ENCODE measurements around the gene EMID1. TPM values are rescaled to one million over a fixed set of nuclear protein-coding genes. Genes with fewer than 3 reads are reported as not detected.

Gene EMID1
- under 1 TPM in 1 of 2 donors, not detected in 1; 0.14 TPM for total RNA-seq

DNA sequence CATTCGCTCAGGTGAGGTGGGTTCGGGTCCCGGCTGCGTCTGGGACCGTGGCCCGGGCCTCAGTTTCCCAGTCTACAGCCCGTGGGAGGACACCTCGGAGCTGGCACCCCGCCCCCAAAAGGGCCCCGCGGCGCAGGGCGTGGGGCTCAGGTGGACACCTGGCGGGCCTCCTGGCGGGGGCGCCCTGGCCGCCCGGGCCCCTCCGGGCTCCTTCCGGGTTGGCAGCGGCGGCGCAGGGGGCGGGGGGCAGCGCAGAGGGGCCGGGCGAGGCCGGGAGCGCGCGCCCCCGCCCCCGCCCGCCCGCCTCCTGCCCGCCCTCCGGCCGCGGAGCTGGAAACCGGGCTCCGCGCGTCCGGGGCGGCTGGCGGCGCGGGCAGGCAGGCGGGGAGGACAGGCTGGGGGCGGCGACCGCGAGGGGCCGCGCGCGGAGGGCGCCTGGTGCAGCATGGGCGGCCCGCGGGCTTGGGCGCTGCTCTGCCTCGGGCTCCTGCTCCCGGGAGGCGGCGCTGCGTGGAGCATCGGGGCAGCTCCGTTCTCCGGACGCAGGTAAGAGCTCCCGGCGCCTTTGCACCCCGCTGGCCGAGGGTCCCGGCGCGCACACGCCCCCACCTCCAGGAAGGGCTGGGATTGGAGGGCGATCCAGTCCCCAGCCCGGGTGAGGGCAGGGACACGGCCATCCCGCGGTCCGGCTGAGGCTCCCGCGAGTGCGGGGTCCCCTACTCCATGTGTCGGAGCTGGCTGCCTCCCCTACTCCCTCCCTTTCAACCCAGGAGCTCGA is at the start of gene EMID1:
Gene EMID1 (plus strand): TSS at position 303 of the 778 bp plus-strand sequence. CDS start 143 bp downstream, at position 446.
- DNase-seq (peak; percentile 33 to 40), ATAC-seq (replicated peaks in 1 of 2) (peak; percentile 12 to 28)
- Mint-ChIP-seq H3K27me3 (ENCODE audit: low read depth) (peaks cover 49% of the 10 kb centered on the region), H3K27ac (no peak within 1 kb of the TSS), H3K36me3 (ENCODE audit: insufficient read depth in 2 of 2) (no peaks in the 10 kb centered on the region), H3K9me3 (no peaks in the 10 kb centered on the region), H3K4me3 (peak within 1 kb of the TSS; percentile 64), H3K4me1 (ENCODE audit: low read depth) (peaks cover 32% of the 10 kb centered on the region)

DNA sequence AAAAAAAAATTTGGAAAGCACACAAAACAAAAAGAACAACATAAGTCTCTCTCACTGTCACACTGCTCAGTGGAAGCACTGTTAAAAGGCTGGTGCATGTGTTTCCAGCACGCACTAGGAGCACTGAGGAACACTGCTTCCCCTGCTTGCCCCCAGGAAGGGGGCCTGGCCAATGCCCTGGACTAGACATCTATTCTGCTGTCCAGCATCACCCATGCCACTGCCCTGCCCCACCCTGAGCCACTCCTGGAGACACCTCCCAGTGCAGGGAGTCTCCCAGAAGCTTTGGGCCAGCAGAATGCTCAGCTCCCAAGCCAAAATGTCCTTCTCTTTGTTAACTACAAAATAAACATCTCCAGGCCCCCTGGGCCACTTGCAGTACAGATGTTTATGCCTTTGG is 49.7 kb upstream of the EMID1 start:
- DNase-seq (no peak), ATAC-seq (replicated peaks in 1 of 2) (no peak)
- Mint-ChIP-seq H3K4me1 (ENCODE audit: low read depth) (peaks cover 13% of the 10 kb centered on the region), H3K4me3 (peak overlapping the region in 1 of 2 donors; percentile 39), H3K27ac (no peak overlapping the region), H3K9me3 (no peaks in the 10 kb centered on the region), H3K36me3 (ENCODE audit: insufficient read depth in 2 of 2) (no peaks in the 10 kb centered on the region), H3K27me3 (ENCODE audit: low read depth) (peaks cover 45% of the 10 kb centered on the region)

GRCh38 chr22:29156507-29156906 is 49.2 kb upstream of the EMID1 start:
- no peak overlapping the region for H3K27ac Mint-ChIP-seq
- H3K4me3 Mint-ChIP-seq = no peak overlapping the region
- H3K27me3 Mint-ChIP-seq (ENCODE audit: low read depth) = peaks cover 49% of the 10 kb centered on the region
- DNase-seq (no peak), ATAC-seq (replicated peaks in 1 of 2) (no peak)
- no peaks in the 10 kb centered on the region for H3K36me3 Mint-ChIP-seq (ENCODE audit: insufficient read depth in 2 of 2)
- peaks cover 14% of the 10 kb centered on the region for H3K4me1 Mint-ChIP-seq (ENCODE audit: low read depth)
- no peaks in the 10 kb centered on the region for H3K9me3 Mint-ChIP-seq

DNA sequence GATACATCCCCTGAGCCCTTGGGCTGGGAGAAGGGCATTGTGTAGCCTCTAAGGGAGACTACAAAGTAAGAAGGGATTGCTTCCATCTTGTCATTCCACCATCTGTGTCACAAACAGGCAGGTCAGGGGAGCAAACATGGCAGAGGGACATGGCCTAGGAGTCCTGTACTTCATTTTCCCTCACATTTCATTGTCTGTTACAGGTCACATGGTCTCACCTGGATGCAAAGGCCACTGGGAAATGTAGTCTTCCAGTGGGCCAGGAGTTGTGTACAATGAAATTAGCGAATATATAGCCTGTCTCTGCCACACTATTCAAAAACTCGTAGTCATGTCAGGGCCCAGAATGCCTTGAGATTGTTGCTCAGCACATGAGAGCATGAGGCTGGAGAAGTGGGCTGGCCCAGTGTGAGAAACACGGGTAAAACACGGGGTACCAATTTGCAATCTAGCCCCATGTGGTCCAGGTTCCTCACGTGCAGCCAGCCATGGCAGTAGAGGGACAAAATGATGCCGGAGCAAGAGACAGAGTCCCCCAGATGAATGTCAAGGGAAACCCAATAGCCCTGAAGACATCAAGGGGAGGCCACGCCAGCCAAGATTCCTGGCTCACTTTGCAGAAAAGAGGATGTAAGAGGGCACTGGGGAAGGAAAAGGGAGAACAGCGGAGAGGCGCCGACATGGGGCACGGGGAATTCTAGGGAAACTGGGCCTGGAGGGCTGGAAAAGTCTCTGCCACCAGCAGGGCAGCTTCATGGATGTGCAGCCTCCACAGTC is 47.7 kb upstream of the EMID1 start:
- DNase-seq = no peak
- no peak overlapping the region for H3K4me3 Mint-ChIP-seq
- H3K27me3 Mint-ChIP-seq (ENCODE audit: low read depth) = peaks cover 41% of the 10 kb centered on the region
- no peak overlapping the region for H3K27ac Mint-ChIP-seq
- peaks cover 14% of the 10 kb centered on the region for H3K4me1 Mint-ChIP-seq (ENCODE audit: low read depth)
- H3K9me3 Mint-ChIP-seq = no peaks in the 10 kb centered on the region
- H3K36me3 Mint-ChIP-seq (ENCODE audit: insufficient read depth in 2 of 2) = no peaks in the 10 kb centered on the region
- ATAC-seq (replicated peaks in 1 of 2) = no peak

GRCh38 chr22:29158546-29158945 is 47.1 kb upstream of the EMID1 start:
- H3K4me1 Mint-ChIP-seq (ENCODE audit: low read depth) = peaks cover 18% of the 10 kb centered on the region
- no peak overlapping the region for H3K27ac Mint-ChIP-seq
- ATAC-seq (replicated peaks in 1 of 2) = no peak
- H3K4me3 Mint-ChIP-seq = no peak overlapping the region
- no peaks in the 10 kb centered on the region for H3K36me3 Mint-ChIP-seq (ENCODE audit: insufficient read depth in 2 of 2)
- H3K9me3 Mint-ChIP-seq = no peaks in the 10 kb centered on the region
- DNase-seq = no peak
- peaks cover 36% of the 10 kb centered on the region for H3K27me3 Mint-ChIP-seq (ENCODE audit: low read depth)

DNA sequence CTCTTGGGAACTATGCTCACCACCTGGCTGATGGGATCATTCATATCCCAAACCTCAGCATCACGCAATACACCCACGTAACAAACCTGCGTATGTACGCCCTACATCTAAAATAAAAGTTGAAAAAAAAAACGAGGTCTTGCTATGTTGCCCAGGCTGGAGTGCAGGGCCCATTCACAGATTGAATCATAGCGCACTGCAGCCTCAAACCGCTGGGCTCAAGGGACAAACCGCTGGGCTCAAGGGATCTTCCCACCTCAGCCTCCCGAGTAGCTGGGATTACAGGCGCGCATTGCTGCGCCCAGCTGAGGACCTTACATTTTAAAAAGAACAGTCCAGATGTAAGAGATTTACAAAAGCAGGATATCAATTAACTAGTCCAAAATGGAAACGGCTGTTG is 41.9 kb upstream of the EMID1 start:
- Mint-ChIP-seq H3K36me3 (ENCODE audit: insufficient read depth in 2 of 2) (no peaks in the 10 kb centered on the region), H3K4me1 (ENCODE audit: low read depth) (peaks cover 39% of the 10 kb centered on the region), H3K27ac (no peak overlapping the region), H3K4me3 (no peak overlapping the region), H3K27me3 (ENCODE audit: low read depth) (peaks cover 48% of the 10 kb centered on the region), H3K9me3 (no peaks in the 10 kb centered on the region)
- DNase-seq (no peak), ATAC-seq (replicated peaks in 1 of 2) (no peak)

DNA sequence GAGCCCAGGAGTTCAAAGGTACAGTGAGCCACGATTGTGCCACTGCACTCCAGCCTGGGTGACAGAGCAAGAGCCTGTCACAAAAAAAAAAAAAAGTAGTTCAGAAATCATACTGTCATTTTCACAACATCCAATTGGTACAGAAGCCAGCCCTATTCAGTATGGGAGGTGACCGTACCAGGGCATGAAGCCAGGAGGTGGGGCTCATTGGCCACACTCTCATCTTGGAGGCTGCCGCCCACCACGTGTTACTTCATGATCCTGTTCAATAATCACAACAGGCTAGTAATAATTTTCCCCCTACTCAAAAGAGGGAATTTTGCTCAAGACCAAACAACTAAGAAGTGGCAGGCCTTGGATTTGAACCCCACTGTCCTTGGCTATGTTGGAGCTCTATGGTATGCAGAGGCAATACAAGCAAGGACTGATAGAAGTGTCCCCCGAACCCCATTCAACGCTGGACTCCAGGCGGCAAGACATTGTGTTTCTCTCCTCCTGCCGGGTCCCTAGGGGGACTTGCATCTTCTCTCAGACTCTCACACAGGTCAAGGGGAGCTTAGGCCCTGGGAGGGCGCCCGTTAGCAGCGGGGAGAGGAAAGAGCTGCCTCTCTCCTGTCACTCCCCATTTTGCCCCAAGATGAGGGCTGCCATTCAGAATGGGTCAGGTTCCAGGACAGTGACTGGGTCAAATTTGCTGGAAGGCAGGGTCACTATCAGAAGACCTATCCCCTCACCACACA is 40.2 kb upstream of the EMID1 start:
- no peaks in the 10 kb centered on the region for H3K9me3 Mint-ChIP-seq
- peaks cover 39% of the 10 kb centered on the region for H3K4me1 Mint-ChIP-seq (ENCODE audit: low read depth)
- no peaks in the 10 kb centered on the region for H3K36me3 Mint-ChIP-seq (ENCODE audit: insufficient read depth in 2 of 2)
- ATAC-seq (replicated peaks in 1 of 2) (no peak), DNase-seq (no peak)
- H3K27ac Mint-ChIP-seq = no peak overlapping the region
- peaks cover 45% of the 10 kb centered on the region for H3K27me3 Mint-ChIP-seq (ENCODE audit: low read depth)
- H3K4me3 Mint-ChIP-seq = no peak overlapping the region

- DNase-seq (no peak), ATAC-seq (replicated peaks in 1 of 2) (no peak)
- Mint-ChIP-seq H3K4me1 (ENCODE audit: low read depth) (peaks cover 32% of the 10 kb centered on the region), H3K27ac (no peak overlapping the region), H3K36me3 (ENCODE audit: insufficient read depth in 2 of 2) (no peaks in the 10 kb centered on the region), H3K27me3 (ENCODE audit: low read depth) (peaks cover 45% of the 10 kb centered on the region), H3K4me3 (peak overlapping the region in 1 of 2 donors; percentile 6), H3K9me3 (no peaks in the 10 kb centered on the region)
These were observed 39.5 kb upstream of the EMID1 start for GRCh38 chr22:29166180-29166579.

GRCh38 chr22:29167032-29167911 is 38.4 kb upstream of the EMID1 start:
- Mint-ChIP-seq H3K27me3 (ENCODE audit: low read depth) (peaks cover 51% of the 10 kb centered on the region), H3K36me3 (ENCODE audit: insufficient read depth in 2 of 2) (no peaks in the 10 kb centered on the region), H3K4me3 (peak overlapping the region; percentile 59 to 73), H3K27ac (peak overlapping the region; percentile 25), H3K4me1 (ENCODE audit: low read depth) (peaks cover 32% of the 10 kb centered on the region), H3K9me3 (peaks cover 0 to 2% of the 10 kb centered on the region in 2 donors)
- ATAC-seq (replicated peaks in 1 of 2) (peak; percentile 94), DNase-seq (peak; percentile 70 to 78)

DNA sequence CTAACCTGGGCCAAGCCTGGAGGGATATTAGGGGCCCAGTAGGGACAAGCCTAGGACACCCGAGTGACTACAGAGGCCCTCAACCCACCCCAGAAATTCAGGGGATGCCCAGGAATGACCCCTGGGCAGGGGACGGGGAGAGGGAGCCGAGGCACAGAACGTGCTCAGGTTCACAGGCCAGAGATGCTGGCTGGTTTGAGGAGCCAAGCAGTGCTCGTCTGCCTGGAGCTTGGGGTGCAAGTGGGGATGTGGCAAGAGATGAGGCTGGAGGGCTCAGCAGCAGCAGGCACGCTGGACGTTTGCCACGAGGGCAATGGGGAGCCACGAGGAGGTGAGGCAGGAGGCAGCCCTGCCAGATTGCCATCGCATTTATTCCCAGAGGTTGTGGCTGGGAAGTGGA is 34.0 kb upstream of the EMID1 start:
- Mint-ChIP-seq H3K9me3 (peaks cover 7 to 18% of the 10 kb centered on the region in 2 donors), H3K36me3 (ENCODE audit: insufficient read depth in 2 of 2) (peaks cover 8 to 14% of the 10 kb centered on the region in 2 donors), H3K4me1 (ENCODE audit: low read depth) (peaks cover 18% of the 10 kb centered on the region), H3K4me3 (no peak overlapping the region), H3K27me3 (ENCODE audit: low read depth) (peaks cover 46% of the 10 kb centered on the region), H3K27ac (no peak overlapping the region)
- no peak for ATAC-seq (replicated peaks in 1 of 2)
- no peak for DNase-seq

DNA sequence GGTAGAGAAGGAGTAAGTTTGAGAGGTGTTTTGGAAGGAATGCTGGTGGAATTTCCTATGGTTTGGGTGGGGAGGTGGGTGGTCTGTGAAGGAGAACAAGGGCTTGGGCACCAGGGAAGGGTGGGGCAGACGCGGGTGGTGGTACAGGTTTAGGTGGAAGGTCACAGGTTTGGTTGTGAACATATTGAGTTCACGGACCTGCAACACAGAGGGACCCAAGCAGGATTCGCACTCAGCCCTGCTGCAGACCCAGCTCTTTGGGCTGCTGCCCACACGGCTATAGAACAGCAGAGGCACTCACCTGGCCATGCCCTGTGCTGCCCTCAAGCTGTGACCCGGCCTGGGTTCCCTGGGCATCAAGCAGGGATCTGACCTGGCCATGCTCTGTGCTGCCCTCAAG is 33.5 kb upstream of the EMID1 start:
- H3K27me3 Mint-ChIP-seq (ENCODE audit: low read depth) = peaks cover 48% of the 10 kb centered on the region
- H3K4me1 Mint-ChIP-seq (ENCODE audit: low read depth) = peaks cover 13% of the 10 kb centered on the region
- no peak for ATAC-seq (replicated peaks in 1 of 2)
- peaks cover 7 to 18% of the 10 kb centered on the region in 2 donors for H3K9me3 Mint-ChIP-seq
- H3K36me3 Mint-ChIP-seq (ENCODE audit: insufficient read depth in 2 of 2) = peaks cover 8 to 14% of the 10 kb centered on the region in 2 donors
- no peak overlapping the region for H3K27ac Mint-ChIP-seq
- no peak overlapping the region for H3K4me3 Mint-ChIP-seq
- no peak for DNase-seq

- Mint-ChIP-seq H3K9me3 (peaks cover 7 to 18% of the 10 kb centered on the region in 2 donors), H3K27ac (no peak overlapping the region), H3K36me3 (ENCODE audit: insufficient read depth in 2 of 2) (peaks cover 8 to 14% of the 10 kb centered on the region in 2 donors), H3K27me3 (ENCODE audit: low read depth) (peaks cover 37% of the 10 kb centered on the region), H3K4me1 (ENCODE audit: low read depth) (no peaks in the 10 kb centered on the region), H3K4me3 (no peak overlapping the region)
- DNase-seq (no peak), ATAC-seq (replicated peaks in 1 of 2) (no peak)
These were observed 30.3 kb upstream of the EMID1 start for GRCh38 chr22:29175312-29175835.
